HT-29 (cell line): ENCODE data around the gene ARHGEF12. TPM values are rescaled to one million over a fixed set of nuclear protein-coding genes. Genes with fewer than 3 reads are reported as not detected.
A peak's percentile ranks its signal among the peaks of the same experiment; 100 is the strongest.

Experiments
- DNase-seq: peaks from one replicate; pipeline ENCODE4 v3.0.0-alpha.2; 2015; ENCODE audit warnings: low spot score
- total RNA-seq: library from RNA; depleted of rRNA; stranded (reverse); fragments of >200 nt; shearing (Covaris generic); gene quantifications from 2 replicates; pipeline ENCODE4 v1.2.3, GENCODE V29; 2014

ARHGEF12 gene
- total RNA-seq, 1 experiment from 2014 or later = 45.1 TPM

DNA sequence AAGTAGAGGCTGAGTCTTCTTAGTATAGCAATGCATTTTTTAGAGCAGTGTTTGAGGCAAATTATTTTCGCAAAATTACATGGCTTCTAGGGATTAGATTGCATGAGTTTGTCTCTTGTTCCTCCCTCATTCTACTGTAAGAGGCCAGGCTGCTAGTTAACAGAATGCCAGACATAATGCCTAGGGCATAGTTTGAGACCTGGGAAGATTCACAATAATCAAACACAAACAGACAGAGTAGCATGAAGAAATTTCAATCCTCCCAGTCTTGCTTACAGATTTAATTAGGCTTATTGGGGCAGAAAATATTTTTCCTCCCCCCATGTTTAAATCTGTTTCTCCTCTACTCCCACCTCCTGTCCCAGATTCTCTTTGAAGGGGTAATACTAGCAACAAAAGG is 48.3 kb downstream of the ARHGEF12 start:
- no peak for DNase-seq

DNA sequence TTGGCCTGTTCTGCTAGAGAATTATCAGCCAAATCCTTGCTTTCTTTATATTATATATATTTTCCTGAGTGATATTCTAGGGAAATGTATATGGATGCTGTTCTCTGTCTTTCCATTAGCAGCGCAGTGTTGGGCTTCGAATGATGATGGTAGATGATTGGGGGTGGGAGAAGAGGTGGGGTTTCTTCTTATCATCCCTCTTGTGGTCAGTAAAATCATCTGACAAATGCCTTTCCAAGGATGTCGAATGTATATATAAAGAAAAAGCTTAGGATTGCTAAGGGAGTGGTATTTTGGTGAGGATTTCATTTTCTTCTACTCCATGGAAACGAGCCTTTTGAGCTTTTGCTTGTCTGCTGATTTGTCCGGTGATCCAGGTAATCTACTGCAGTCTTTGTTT is 48.9 kb downstream of the ARHGEF12 start:
- no peak for DNase-seq

GRCh38 chr11:120385655-120386054 is 49.4 kb downstream of the ARHGEF12 start:
- no peak for DNase-seq

- DNase-seq = no peak
Observed at GRCh38 chr11:120386318-120386717, 50.1 kb downstream of the ARHGEF12 start.

DNA sequence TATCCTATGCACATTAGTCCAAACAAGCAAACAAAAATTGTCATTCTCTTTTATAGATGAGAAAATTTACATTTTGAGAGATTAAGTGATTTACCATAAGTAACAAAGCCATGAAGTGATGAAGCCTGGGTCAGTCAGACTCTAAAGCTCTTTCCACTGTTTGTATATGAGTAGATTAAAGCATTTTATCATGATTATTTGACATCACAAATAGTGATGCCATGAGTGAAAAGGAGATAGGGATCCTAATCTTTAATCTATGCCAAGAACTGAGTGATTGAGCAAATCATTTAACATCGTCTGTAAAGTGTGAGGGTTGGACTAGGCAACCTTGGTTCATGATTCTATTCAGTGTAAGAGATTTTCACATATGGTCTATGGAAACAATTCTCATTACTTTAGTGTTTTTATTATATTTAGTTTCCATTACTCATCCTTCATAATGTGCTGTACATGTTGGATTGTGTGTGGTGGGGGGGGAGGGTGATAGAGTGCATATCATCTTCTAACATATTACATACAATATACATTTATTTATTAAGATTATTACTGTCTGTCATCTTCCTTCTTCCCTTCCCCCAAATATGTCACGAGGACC is 50.7 kb downstream of the ARHGEF12 start:
- DNase-seq = no peak

GRCh38 chr11:120388261-120388660 is 52.0 kb downstream of the ARHGEF12 start:
- DNase-seq = no peak

- DNase-seq = peak; percentile 78
Observed at GRCh38 chr11:120389693-120390584, 53.7 kb downstream of the ARHGEF12 start.

DNA sequence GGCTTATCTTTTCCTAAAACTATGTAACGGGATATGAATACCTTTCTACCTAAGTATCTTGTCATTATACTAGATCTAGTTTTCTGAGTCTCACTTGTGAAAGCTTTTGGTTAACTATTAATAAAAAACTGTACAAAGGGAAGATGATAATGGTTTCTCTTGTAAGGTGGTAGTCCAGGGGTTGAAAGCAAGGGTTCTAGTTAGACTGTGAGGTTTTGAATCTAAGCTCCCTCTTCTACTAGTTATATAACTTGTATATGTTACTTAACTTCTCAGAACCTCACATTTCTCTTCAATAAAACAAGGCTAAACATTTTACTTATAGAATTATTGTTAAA is 54.3 kb downstream of the ARHGEF12 start:
- DNase-seq = no peak

DNA sequence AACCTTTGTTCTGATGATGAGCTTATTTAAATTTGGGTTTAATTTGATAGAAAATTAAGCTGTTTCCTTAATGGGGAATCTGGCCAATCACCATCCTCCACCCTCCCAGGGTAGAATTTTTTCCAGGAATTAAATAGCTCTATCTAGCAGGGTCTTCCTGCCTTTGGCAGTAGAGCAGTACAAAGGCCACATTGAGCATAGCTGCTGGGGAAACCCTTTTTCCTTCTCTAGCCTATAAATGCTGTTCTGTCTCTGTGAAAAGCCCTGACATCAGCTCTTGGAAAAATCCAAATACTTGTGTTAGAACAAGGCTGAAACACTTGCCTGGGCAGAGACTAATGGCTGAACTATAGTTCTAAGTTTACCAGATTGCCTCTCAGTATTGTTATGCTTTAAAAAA is 55.1 kb downstream of the ARHGEF12 start:
- DNase-seq = no peak

DNA sequence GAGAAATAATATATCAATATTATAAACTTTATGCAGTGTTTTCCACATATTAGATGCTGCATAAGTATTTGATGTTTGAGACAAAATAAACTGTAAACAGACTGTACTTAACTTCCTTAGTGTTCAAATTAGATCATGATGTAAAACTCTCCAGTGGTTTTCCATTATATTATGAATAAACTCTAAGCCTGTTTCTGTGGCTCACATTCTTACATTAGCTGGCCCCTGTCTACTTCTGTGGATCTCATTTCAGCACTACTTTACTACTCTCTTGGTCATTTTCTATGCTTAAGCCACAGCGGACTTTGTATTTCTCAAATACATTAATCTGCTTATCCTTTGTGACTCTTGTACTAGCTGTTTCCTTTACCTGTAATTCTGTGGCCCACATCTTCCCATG is 55.6 kb downstream of the ARHGEF12 start:
- DNase-seq = no peak

DNA sequence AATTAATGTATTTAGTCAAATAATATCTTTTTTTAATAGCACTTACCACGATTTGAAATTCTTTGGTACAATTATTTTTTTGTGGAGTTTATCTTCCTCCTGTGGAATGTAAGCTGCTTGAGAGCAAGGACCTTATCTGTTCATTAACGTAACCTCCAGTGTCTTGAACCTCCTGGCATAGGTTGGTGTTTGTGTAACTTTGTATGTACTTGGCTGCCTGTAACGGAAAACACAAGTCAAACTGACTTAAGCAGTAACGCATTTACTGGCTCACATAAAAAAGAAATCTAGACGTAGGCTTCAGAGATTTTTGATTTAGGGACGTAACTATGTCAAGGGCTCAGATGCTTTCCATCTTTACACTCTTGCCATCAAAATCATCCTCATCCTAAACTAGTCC is 56.1 kb downstream of the ARHGEF12 start:
- no peak for DNase-seq

DNA sequence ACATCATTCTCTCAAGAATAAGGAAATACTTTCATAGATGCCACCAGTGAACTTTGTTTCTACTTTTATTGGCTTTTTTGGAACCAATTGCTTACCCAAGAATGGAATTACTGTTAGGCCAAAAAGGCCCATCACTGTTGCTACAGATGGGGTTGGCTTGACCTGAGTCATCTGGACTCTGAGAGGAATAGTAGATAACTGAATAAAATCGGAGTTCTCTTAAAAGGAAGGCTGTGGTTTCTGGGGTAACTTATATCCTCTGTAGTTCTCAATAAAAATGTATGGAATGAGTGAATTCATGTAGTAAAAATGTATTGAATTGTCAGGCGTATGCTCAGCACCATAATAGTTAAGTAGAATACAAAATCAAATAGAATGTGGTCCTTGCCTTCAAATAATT is 56.6 kb downstream of the ARHGEF12 start:
- DNase-seq = no peak

- no peak for DNase-seq
Observed at GRCh38 chr11:120394119-120394518, 57.9 kb downstream of the ARHGEF12 start.

DNA sequence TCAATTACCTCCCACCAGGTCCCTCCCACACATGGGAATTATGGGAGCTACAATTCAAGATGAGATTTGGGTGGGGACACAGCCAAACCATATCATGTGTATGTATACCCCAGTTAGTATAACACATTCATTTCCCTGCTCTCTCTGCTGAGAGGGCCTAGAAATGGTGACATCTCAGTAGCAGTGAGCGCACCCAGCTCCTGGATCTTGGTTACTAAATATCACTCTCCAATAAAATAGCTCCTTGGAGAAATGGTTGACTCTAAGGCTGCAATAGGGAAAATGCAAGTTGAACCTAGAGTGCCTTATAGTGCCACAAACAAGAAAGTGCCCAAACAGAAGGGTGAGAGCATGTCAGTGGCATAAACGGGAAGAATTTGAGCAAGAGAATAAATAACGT is 59.6 kb downstream of the ARHGEF12 start:
- no peak for DNase-seq

GRCh38 chr11:120398132-120398531 is 61.9 kb downstream of the ARHGEF12 start:
- DNase-seq = no peak

DNA sequence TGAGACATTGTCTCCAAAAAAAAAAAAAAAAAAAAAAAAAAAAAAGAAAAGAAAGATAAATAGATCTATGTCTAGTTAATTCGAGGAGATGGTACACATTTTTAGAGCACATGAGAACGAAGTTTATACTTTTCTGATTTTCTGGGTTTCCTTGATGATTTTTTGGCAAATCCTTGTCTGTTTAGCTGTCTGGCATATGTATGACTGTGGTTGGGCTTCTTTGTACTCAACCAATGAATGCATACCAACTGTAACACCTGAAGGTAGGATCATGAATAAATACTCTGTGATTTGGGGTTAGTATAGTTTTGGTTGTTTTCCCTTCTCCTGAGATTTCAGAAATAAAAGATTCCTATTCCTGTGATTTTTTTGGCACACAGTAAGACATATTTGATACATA is 63.1 kb downstream of the ARHGEF12 start:
- no peak for DNase-seq

GRCh38 chr11:120400564-120401364 is 64.6 kb downstream of the ARHGEF12 start:
- peak; percentile 88 for DNase-seq

GRCh38 chr11:120401506-120401905 is 65.3 kb downstream of the ARHGEF12 start:
- no peak for DNase-seq

DNA sequence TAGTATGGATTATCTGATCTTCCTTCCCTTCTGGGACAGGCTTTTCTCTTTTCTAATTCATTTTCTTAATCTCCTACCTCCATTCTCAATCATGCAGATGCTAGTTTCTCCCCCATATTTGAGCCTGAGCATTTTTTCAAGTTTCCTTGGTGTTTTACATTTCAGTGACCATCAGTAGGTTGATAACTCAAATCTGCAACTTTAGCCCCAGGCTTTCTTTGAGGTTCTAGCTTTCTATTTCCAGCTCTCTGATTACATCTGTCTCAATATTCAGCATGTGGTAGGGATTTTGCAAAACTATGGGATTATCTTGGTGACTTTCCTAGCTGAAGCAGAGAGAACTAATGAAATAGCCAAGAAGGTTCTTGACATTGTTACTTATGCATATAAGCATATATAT is 67.8 kb downstream of the ARHGEF12 start:
- no peak for DNase-seq

- DNase-seq = no peak
Observed at GRCh38 chr11:120404495-120404894, 68.3 kb downstream of the ARHGEF12 start.

- no peak for DNase-seq
Observed at GRCh38 chr11:120409655-120410054, 73.4 kb downstream of the ARHGEF12 start.

GRCh38 chr11:120410622-120411380 is 74.6 kb downstream of the ARHGEF12 start:
- no peak for DNase-seq
